NCI-H446 (cell line): ENCODE data around the gene BAZ1A.
"Not testable (repeated sequence)": the region's sequence is repeated elsewhere in the genome, so short reads cannot be mapped to it uniquely, and the experiment has no call there.

ENCODE experiments used
- DNase-seq, 2 experiments: peaks; one replicate each; lab custom pipeline; 2025; lab: John Stamatoyannopoulos, UW

The BAZ1A gene

DNA sequence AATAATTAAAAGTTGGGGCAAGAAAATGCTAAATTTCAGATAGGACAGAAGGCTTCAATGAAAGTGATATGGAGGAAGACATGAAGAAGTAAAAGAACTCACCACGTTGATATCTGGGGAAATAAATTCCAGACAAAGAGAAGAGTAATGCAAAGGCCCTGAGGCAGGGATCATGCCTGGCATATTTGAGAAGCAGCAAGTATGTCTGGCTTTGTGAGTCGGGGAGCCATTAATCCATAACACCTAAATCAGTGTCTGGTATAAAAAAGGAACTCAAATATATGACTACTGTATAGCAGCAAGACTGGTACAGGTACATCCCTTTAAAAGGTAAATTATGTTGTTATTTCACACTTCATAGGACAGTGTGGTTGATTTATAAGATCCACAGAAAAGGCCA lies 16.4 kb downstream of the BAZ1A start:
- DNase-seq, result no peak

DNA sequence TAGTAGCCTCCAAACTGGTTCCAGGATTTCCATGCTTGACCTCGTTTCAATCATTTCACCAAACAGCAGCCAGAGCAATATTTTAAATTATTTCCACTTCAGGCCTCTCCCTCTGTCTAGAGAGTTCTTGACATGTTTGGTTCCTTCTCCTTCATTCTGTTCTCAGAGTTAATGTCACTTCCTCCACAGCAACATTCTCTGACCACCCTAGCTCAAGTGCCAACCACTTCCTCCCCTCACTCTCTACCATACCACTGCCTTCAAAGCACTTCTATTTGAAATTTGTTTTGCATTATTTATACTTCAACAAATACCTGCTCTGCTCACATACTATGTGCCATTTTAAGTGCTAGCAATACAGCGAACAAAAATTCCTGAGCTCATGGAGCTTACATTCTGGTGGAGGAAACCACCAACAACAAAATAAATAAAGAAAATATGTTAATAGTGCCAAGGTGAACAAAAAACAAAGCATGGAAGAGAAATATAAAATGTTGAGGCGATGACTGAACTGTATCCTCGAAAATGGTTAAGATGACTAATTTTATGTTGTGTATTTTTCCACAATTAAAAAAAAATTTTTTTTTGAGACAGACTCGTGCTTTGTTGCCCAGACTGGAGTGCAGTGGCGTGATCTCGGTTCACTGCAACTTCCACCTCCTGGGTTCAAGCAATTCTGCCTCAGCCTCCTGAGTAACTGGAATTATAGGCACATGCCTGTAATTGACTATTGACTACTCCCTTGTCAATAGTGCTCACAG lies 17.3 kb downstream of the BAZ1A start:
- no peak for DNase-seq

GRCh38 chr14:34853041-34853440 lies 22.1 kb downstream of the BAZ1A start:
- no peak for DNase-seq

DNA sequence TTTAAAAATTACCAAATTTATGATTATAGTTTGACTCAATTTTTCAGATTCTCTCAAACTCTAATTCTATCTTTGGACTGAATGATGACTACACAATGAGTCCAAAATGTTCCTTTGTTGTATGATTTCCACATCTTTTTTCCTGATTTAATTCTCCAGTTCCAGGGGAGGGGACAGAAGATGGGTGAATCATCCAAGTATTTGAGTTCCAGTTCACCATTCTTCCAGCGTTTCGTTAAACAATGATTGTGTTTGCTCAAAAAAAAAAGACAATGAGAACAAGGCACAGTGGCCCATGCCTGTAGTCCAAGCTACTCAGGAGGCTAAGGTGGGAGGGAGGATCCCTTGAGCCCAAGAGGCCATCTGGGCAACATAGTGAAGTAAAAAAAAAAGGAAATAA lies 23.8 kb downstream of the BAZ1A start:
- DNase-seq, result no peak

GRCh38 chr14:34845869-34846268 lies 29.3 kb downstream of the BAZ1A start:
- DNase-seq, result no peak

GRCh38 chr14:34843011-34843554 lies 32.1 kb downstream of the BAZ1A start:
- peak in 1 of 2 experiments; percentile 34 for DNase-seq

GRCh38 chr14:34837801-34838322 lies 37.3 kb downstream of the BAZ1A start:
- no peak for DNase-seq

- DNase-seq, result no peak
Observed at GRCh38 chr14:34835312-34835711, 39.8 kb downstream of the BAZ1A start.

- DNase-seq, result no peak
Observed at GRCh38 chr14:34833549-34834523, 41.3 kb downstream of the BAZ1A start.

GRCh38 chr14:34826661-34827060 lies 48.5 kb downstream of the BAZ1A start:
- DNase-seq, result no peak

DNA sequence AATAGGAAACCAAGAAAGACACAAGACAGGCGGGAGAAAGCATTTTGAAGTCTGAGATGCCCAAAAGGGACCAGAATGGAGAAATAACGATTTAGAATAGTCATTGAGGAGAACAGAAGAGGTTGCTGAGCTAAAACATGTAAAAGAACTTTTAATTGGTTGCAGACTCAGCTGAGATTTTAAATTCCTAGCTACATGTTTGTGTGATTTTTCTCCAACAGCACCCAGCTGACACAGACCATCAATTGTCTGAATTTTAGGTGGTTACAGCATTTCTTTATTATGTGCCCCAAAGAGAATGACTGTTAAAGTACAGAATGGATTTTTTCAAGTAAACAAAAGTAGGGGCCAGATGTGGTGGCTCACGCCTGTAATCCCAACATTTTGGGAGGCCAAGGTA lies 50.3 kb downstream of the BAZ1A start:
- no peak for DNase-seq

- DNase-seq, result no peak
Observed at GRCh38 chr14:34824256-34824655, 50.9 kb downstream of the BAZ1A start.

- no peak for DNase-seq
Observed at GRCh38 chr14:34817768-34818167, 57.4 kb downstream of the BAZ1A start.

GRCh38 chr14:34810028-34810427 lies 65.1 kb downstream of the BAZ1A start:
- no peak for DNase-seq

DNA sequence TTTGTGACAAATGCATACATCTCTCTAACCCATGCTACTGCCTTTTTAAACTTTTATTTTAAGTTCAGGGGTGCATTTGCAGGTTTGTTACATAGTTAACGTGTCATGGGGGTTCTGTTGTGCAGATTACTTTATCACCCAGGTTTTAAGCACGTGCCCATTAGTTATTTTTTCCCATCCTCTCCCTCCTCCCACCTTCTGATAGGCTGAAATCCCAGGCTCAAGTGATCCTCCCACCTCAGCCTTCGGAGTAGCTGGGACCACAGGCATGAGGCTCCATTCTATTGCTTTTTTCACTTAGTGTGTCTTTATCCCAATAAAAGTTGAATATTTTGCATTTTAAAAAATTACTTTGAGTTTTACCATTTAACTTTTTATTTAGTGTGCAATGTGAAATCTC lies 68.9 kb downstream of the BAZ1A start:
- no peak for DNase-seq

- DNase-seq, result no peak
Observed at GRCh38 chr14:34804933-34805332, 70.2 kb downstream of the BAZ1A start.

GRCh38 chr14:34798861-34799260 lies 76.3 kb downstream of the BAZ1A start:
- not testable (repeated sequence) for DNase-seq

DNA sequence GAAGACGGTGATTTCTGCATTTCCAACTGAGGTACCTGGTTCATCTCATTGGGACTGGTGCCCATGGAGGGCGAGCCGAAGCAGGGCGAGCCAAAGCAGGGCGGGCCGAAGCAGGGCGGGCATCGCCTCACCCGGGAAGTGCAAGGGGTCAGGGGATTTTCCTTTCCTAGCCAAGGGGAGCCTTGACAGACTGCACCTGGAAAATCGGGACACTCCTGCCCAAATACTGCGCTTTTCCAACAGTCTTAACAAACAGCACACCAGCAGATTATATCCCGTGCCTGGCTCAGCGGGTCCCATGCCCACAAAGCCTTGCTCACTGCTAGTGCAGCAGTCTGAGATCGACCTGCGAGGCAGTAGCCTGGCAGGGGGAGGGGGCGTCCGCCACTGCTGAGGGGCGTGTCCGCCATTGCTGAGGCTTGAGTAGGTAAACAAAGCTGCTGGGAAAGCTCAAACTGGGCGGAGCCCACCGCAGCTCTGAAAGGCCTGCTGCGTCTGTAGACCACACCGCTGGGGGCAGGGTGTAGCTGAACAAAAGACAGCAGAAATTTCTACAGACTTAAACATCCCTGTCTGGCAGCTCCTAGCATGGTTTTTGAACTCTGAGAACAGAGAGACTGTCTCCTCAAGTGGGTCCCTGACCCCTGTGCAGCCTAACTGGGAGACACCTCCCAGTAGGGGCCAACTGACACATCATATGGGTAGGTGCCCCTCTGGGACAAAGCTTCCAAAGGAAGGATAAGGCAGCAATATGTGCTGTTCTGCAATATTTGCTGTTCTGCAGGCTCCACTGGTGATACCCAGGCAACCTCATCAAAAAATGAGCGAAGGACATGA lies 77.2 kb downstream of the BAZ1A start:
- no peak for DNase-seq

GRCh38 chr14:34796902-34797301 lies 78.3 kb downstream of the BAZ1A start:
- no peak for DNase-seq

DNA sequence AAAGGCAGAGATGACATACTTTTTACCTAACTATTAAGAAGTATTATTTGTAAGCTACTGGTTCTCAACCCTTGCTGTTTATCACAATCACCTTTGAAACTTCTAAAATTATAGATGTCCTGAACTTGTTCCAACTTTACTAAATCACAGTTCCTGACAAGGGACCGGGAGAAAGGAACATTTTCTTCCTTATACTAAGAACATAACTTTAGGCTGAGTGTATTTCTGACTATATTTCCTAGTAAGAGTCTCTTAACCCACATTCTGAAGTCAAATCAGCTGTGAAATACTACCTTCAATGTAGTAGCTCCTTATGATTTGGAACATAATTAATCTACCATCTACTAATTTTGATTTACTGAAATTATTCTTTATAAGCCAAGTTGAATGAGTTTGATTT lies 80.2 kb downstream of the BAZ1A start:
- DNase-seq, result no peak

DNA sequence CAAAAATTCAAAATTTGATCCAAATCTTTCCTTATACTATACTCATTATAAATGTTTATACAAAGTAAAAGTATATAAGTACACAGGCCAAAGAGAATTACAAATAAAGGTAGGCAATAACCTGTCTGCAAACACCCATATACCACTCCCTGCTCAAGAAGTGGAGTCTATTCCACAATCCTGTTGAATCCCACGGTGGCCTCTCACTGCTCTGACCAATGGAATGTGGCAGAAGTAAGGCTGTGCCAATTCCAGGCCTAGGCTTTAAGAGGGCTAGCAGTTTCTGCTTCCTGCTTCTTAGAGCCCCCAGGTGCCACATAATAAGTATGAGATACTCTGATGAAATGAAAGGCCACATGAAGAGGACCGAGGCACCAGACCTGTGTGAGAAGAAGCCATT lies 80.9 kb downstream of the BAZ1A start:
- DNase-seq, result no peak

DNA sequence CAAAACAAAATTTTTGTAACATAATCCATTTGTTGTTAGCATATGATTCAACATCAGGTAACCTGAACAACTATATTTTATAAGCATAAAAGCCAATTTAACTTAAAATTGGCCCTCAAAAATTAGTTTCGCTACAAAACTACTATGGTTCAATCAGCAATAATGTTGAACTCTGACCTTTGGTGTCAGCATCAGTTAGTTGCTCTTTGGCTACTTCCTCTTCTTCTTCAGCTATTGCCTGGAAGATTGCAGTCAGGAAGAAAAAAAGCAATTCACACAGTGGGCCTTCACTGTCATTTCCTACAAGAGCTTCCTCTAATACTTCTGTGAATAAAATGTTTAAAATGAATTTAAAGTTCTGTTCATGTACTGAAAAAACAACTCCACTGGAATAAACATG lies 82.6 kb downstream of the BAZ1A start:
- no peak for DNase-seq
